GM19467 (cell line): ENCODE data around the gene TAF11L7.
"Not testable (repeated sequence)": the region's sequence is repeated elsewhere in the genome, so short reads cannot be mapped to it uniquely, and the experiment has no call there.

ENCODE experiments used
- ATAC-seq: cut with Tn5 transposase; IDR thresholded peaks from one replicate; pipeline ENCODE4 v1.9.1; 2021; ENCODE audit warnings: mild to moderate bottlenecking, moderate library complexity; ENCODE audit not compliant: unreplicated experiment

Gene TAF11L7

DNA sequence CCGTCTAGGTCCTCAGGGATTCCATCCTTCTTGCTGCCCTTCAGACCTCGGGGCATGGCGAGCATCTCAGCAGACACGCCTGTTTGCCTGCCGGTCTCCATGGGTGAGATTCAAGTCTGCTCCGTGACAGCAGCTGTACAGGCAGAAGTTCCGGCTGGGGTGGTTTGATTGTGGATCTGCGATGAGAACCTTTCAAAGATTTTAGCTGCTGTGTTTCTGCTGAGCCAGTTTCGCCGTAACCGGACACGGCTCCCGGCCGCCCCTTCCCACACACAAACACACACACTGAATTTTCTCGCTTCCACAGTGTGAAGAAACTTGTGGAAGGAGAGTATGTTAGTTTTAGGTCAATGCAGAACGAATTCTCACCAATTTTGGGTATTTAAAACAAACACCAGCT lies at the start of gene TAF11L7:
Gene TAF11L7 (minus strand): TSS at position 101 of the 400 bp plus-strand sequence.
- ATAC-seq, result not testable (repeated sequence)

- no peak for ATAC-seq
Measured at GRCh38 chr5:17634160-17634559, 48.6 kb upstream of the TAF11L7 start, which contains the start of gene TAF11L14. TAF11L14 (plus strand) TSS chr5:17634460.

DNA sequence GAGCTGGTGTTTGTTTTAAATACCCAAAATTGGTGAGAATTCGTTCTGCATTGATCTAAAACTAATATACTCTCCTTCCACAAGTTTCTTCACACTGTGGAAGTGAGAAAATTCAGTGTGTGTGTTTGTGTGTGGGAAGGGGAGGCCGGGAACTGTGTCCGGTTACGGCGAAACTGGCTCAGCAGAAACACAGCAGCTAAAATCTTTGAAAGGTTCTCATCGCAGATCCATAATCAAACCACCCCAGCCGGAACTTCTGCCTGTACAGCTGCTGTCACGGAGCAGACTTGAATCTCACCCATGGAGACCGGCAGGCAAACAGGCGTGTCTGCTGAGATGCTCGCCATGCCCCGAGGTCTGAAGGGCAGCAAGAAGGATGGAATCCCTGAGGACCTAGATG lies 46.2 kb upstream of the TAF11L7 start, which contains the start of gene TAF11L13:
Gene TAF11L13 (plus strand): TSS at position 301 of the 400 bp plus-strand sequence.
- ATAC-seq, result not testable (repeated sequence)

GRCh38 chr5:17625686-17626085 lies 40.1 kb upstream of the TAF11L7 start:
- ATAC-seq, result no peak

DNA sequence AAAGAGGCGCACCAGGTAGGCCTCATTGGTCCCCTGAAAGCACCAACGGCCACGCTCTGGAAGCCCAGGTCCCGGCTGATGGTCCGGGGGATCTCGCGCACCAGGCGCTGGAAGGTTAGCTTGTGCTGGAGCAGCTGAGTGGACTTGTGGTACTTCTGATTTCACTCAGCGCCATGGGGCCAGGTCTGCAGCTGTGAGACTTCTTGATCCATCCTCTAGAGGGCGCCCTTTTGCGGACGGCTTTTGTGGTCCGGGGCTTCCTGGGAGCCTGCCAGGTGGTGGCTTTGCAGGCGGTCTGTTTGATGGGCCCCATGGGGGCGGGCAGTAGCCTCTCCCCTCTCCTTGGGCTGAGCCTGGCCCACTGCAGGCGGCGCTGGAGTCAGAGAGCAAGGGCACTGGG lies 35.1 kb upstream of the TAF11L7 start:
- no peak for ATAC-seq

- ATAC-seq, result no peak
Measured at GRCh38 chr5:17619354-17619753, 33.8 kb upstream of the TAF11L7 start.

DNA sequence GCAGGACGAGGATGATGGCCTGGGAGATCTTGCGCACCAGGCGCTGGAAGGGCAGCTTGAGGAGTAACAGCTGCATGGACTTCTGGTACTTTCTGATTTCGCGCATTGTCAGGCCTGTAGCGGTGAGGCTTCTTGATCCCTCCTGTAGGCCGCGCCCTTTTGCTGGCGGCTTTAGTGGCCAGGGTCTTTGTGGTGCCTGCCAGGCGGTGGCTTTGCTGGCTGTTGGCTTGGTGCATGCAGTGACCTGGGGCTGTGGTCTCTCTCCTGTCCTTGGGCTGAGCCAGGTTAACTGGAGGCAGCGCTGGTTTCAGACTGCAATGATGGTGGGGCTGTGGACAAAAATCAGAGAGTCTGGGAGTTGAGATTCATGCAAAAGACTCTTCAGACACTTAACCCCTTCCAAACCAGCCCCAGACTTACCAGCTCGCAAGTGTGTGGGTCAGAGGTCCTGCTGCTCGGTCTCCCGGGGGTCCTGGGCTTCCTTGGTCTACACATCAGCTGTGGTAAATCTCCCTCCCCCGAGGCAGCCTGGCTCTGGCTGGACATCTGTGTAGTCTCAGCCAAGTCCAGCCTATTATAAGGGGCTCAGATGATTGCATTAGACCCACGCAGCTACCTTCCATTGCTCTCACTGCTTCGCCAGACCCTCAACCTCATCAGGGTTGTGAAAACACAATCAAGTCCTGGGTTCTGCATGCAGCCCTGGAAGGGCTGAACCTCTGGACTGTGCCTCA lies 29.5 kb upstream of the TAF11L7 start:
- no peak for ATAC-seq

- not testable (repeated sequence) for ATAC-seq
Measured at GRCh38 chr5:17610092-17610491, 24.5 kb upstream of the TAF11L7 start, which contains the start of gene TAF11L12. TAF11L12 (plus strand) TSS chr5:17610392.

DNA sequence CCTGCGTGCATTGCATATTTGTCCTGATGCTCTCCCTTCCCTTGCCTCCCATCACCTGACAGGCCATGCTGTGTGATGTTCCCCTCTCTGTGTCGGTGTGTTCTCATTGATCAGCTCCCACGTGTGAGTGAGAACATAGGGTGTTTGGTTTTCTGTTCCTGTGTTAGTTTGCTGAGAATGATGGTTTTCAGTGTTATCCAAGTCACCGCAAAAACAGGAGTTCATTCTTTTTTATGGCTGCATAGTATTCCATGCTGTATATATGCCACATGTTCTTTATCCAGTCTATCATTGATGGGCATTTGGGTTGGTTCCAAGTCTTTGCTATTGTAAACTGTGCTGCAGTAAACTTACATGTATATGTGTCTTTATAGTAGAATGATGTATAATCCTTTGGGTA lies 21.9 kb upstream of the TAF11L7 start:
- ATAC-seq, result not testable (repeated sequence)

- no peak for ATAC-seq
Measured at GRCh38 chr5:17604951-17605350, 19.4 kb upstream of the TAF11L7 start.

DNA sequence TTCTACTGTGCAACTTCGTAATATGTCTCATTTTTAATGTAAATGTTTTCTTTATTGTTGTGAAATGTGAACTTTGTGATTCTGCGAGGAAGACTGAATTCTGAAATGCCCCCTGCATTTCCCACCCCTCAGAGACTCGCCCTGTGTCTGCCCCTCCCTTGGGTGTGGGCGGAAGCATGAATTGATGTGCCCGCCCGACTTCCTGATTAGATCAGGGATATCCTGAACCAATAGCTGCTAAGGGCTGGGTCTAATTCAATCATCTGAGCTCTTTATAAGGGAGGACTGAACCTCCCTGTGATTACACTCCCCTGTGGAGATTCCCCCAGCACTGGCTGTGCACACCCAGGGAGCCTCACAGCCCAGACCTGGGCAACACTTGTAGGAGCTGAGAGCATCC lies 18.3 kb upstream of the TAF11L7 start, which contains the start of gene TAF11L11:
Gene TAF11L11 (plus strand): TSS at position 304 of the 400 bp plus-strand sequence.
- ATAC-seq, result not testable (repeated sequence)

DNA sequence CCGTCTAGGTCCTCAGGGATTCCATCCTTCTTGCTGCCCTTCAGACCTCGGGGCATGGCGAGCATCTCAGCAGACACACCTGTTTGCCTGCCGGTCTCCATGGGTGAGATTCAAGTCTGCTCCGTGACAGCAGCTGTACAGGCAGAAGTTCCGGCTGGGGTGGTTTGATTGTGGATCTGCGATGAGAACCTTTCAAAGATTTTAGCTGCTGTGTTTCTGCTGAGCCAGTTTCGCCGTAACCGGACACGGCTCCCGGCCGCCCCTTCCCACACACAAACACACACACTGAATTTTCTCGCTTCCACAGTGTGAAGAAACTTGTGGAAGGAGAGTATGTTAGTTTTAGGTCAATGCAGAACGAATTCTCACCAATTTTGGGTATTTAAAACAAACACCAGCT lies 12.2 kb upstream of the TAF11L7 start, which contains the start of gene TAF11L10:
Gene TAF11L10 (minus strand): TSS at position 101 of the 400 bp plus-strand sequence.
- not testable (repeated sequence) for ATAC-seq

GRCh38 chr5:17594255-17594654 lies 8.7 kb upstream of the TAF11L7 start, which contains the start of gene TAF11L9:
TAF11L9 (minus strand) TSS chr5:17594394.
- ATAC-seq, result not testable (repeated sequence)

DNA sequence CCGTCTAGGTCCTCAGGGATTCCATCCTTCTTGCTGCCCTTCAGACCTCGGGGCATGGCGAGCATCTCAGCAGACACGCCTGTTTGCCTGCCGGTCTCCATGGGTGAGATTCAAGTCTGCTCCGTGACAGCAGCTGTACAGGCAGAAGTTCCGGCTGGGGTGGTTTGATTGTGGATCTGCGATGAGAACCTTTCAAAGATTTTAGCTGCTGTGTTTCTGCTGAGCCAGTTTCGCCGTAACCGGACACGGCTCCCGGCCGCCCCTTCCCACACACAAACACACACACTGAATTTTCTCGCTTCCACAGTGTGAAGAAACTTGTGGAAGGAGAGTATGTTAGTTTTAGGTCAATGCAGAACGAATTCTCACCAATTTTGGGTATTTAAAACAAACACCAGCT lies 5.3 kb upstream of the TAF11L7 start, which contains the start of gene TAF11L8:
Gene TAF11L8 (minus strand): TSS at position 101 of the 400 bp plus-strand sequence.
- ATAC-seq, result not testable (repeated sequence)
